ENCODE results near the gene RADIL.

RADIL gene

DNA sequence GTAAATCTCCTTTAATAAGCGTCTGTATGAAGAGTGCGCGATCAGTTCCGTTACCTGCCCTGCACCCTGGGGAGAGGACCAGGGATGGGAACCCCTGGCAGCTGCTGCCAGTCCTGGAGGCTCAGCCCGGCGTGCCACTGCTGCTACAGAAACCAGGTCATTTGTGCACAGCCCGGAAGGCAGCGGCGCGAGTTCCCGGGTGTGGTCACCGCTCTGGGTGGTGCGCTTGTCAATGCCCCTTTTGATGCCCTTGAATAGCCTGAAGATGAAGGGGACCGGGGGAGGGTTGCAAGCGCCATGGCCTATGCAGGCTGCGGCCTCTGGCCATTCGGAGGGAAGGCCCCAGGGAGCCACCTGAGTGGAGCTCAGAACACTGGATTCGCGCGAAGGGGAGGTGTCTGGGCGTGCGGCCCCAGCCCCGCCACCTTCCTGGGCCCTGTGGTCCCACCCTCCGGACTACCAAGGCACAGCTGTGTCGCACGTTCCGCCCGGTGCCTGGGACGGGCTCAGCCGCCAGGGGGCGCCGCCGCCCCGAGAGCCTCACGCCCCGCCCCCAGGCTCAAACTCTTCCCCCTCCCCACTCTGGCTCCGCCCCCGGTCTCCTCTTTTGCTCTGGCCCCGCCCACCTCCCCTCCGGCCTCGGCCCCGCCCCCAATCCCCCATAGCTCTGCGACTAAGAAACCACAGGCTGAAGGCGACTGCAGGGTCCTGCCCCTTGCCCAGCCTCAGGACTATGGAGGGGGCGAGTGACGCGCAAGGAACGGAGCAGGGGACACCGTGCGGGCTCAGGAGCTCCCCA lies 91.6 kb downstream of the RADIL start:
- Histone ChIP-seq H3K9ac (ENCODE audit: low read depth, low read length) (no peak overlapping the region), H3K27me3 (ENCODE audit: control insufficient read depth, insufficient read depth, low read length) (no peaks in the 10 kb centered on the region), H3K9me3 (replicated peaks; ENCODE audit: low read length) (no peaks in the 10 kb centered on the region), H3K4me2 (ENCODE audit: low read length) (no peak overlapping the region), H3K4me1 (ENCODE audit: control insufficient read depth, insufficient read depth, low read length) (no peaks in the 10 kb centered on the region), H3K36me3 (ENCODE audit: insufficient read depth, low read length) (peaks cover 57% of the 10 kb centered on the region), H3K4me3 (ENCODE audit: low read length) (no peak overlapping the region)

- no peak overlapping the region for H3K4me3 ChIP-seq (ENCODE audit: low read length)
- no peak overlapping the region for H3K9ac ChIP-seq (ENCODE audit: low read depth, low read length)
- peaks cover 64% of the 10 kb centered on the region for H3K36me3 ChIP-seq (ENCODE audit: insufficient read depth, low read length)
- no peaks in the 10 kb centered on the region for H3K27me3 ChIP-seq (ENCODE audit: control insufficient read depth, insufficient read depth, low read length)
- no peak overlapping the region for H3K4me2 ChIP-seq (ENCODE audit: low read length)
- no peaks in the 10 kb centered on the region for H3K9me3 ChIP-seq (replicated peaks; ENCODE audit: low read length)
- no peaks in the 10 kb centered on the region for H3K4me1 ChIP-seq (ENCODE audit: control insufficient read depth, insufficient read depth, low read length)
Measured at GRCh38 chr7:4791101-4791737, 92.3 kb downstream of the RADIL start.

DNA sequence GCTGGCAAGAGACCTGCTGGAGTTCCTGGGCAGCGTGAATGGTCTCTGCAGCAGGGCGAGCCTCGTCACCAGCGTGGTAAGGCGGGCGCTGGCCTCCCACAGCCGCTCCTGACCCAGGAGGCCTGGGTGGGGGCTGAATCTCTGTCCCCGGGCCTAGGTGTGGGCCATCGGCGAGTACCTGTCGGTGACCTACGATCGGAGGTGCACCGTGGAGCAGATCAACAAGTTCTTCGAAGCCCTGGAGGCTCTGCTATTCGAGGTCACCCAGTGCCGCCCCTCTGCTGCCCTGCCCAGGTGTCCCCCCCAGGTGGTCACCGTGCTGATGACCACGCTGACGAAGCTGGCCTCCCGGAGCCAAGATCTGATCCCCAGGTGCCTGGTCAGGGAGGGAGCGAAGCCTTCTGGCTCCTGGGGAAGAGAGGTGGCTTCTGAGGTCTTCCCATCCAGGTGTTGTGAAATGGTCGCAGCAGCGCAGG lies 93.0 kb downstream of the RADIL start:
- H3K36me3 ChIP-seq (ENCODE audit: insufficient read depth, low read length): peaks cover 71% of the 10 kb centered on the region

GRCh38 chr7:4790078-4790465 lies 93.4 kb downstream of the RADIL start:
- peaks cover 75% of the 10 kb centered on the region for H3K36me3 ChIP-seq (ENCODE audit: insufficient read depth, low read length)
- no peak overlapping the region for H3K4me2 ChIP-seq (ENCODE audit: low read length)

More for the DNA sequence above, 93.0 kb downstream of the RADIL start:
- no peak overlapping the region for H3K4me2 ChIP-seq (ENCODE audit: low read length)
- H3K9ac ChIP-seq (ENCODE audit: low read depth, low read length): no peak overlapping the region
- no peaks in the 10 kb centered on the region for H3K4me1 ChIP-seq (ENCODE audit: control insufficient read depth, insufficient read depth, low read length)
- no peak overlapping the region for H3K4me3 ChIP-seq (ENCODE audit: low read length)
- H3K27me3 ChIP-seq (ENCODE audit: control insufficient read depth, insufficient read depth, low read length): no peaks in the 10 kb centered on the region
- no peaks in the 10 kb centered on the region for H3K9me3 ChIP-seq (replicated peaks; ENCODE audit: low read length)

DNA sequence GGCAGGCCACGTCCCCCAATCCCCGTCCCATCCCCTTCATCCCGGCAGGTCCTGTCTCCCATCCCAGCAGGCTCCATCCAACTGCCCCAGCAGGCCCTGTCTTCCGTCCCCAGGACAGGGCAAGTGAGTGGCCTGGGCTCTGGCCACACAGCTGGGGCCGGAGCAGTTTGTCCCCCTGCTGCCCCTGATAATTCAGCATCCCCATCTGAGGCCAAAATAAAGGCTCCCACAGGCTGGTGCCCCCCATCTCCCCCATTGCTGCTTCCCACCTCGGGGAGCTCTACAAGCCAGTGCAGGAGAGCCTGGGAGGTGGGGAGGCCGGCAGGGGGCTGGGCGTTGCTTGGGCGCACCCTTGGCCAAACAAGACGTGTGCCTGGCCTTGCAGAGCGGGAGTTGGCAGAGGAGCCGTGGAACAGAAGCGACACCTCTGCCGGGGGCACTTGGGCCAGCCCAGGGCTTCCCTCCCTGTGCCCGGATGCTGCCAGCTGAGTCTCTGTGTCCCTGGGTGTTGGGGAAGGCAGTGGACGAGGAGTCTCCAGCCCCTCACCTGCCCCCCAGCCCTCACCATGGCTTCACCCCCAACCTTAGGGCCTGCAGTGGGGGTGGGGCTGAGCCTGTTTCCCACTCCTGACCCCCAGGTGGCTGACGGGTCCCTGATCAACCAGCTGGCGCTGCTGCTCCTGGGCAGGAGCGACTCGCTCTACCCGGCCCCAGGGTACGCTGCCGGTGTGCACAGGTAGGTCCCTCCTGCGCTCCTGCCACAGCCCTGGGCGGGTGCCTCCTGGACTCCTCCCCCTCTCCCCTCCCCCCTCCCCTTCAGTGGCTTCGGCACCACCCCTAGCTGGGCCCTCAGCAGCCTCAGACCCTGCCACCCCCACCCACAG lies 94.1 kb downstream of the RADIL start:
- peaks cover 75% of the 10 kb centered on the region for H3K36me3 ChIP-seq (ENCODE audit: insufficient read depth, low read length)
- H3K27me3 ChIP-seq (ENCODE audit: control insufficient read depth, insufficient read depth, low read length): no peaks in the 10 kb centered on the region
- no peaks in the 10 kb centered on the region for H3K9me3 ChIP-seq (replicated peaks; ENCODE audit: low read length)
- H3K4me2 ChIP-seq (ENCODE audit: low read length): no peak overlapping the region
- no peak overlapping the region for H3K4me3 ChIP-seq (ENCODE audit: low read length)
- no peak overlapping the region for H3K9ac ChIP-seq (ENCODE audit: low read depth, low read length)
- H3K4me1 ChIP-seq (ENCODE audit: control insufficient read depth, insufficient read depth, low read length): no peaks in the 10 kb centered on the region

More at GRCh38 chr7:4790078-4790465, 93.4 kb downstream of the RADIL start:
- no peak overlapping the region for H3K4me3 ChIP-seq (ENCODE audit: low read length)
- H3K4me1 ChIP-seq (ENCODE audit: control insufficient read depth, insufficient read depth, low read length): no peaks in the 10 kb centered on the region
- H3K27me3 ChIP-seq (ENCODE audit: control insufficient read depth, insufficient read depth, low read length): no peaks in the 10 kb centered on the region
- no peaks in the 10 kb centered on the region for H3K9me3 ChIP-seq (replicated peaks; ENCODE audit: low read length)
- H3K9ac ChIP-seq (ENCODE audit: low read depth, low read length): no peak overlapping the region

DNA sequence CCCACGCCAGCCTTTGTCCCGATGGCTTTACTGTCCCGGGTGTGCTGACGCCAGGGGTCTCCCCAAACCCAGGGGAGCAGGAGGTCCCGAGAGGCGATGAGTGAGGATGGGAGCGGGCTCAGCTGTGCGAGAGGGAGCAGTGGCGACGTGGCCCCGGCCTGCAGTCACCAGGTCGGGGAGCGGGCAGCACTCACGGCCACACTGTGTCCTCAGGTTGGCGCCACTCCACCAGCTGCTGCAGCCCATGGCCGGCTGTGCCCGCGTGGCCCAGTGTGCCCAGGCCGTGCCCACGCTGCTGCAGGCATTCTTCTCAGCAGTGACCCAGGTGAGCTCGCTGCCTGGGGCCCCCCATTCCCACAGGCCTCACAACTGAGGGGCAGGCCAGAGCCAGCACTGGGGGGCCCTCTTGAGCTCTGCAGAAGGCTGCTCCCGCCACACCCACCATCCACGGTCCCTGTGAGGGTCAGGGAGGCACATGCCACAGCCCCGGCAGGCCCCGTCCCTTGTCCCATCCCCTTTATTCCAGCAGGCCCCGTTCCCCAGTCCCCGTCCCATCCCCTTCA lies 94.8 kb downstream of the RADIL start:
- Histone ChIP-seq H3K9ac (ENCODE audit: low read depth, low read length) (no peak overlapping the region), H3K4me2 (ENCODE audit: low read length) (no peak overlapping the region), H3K4me3 (ENCODE audit: low read length) (no peak overlapping the region), H3K9me3 (replicated peaks; ENCODE audit: low read length) (no peaks in the 10 kb centered on the region), H3K4me1 (ENCODE audit: control insufficient read depth, insufficient read depth, low read length) (no peaks in the 10 kb centered on the region), H3K36me3 (ENCODE audit: insufficient read depth, low read length) (peaks cover 75% of the 10 kb centered on the region), H3K27me3 (ENCODE audit: control insufficient read depth, insufficient read depth, low read length) (no peaks in the 10 kb centered on the region)

DNA sequence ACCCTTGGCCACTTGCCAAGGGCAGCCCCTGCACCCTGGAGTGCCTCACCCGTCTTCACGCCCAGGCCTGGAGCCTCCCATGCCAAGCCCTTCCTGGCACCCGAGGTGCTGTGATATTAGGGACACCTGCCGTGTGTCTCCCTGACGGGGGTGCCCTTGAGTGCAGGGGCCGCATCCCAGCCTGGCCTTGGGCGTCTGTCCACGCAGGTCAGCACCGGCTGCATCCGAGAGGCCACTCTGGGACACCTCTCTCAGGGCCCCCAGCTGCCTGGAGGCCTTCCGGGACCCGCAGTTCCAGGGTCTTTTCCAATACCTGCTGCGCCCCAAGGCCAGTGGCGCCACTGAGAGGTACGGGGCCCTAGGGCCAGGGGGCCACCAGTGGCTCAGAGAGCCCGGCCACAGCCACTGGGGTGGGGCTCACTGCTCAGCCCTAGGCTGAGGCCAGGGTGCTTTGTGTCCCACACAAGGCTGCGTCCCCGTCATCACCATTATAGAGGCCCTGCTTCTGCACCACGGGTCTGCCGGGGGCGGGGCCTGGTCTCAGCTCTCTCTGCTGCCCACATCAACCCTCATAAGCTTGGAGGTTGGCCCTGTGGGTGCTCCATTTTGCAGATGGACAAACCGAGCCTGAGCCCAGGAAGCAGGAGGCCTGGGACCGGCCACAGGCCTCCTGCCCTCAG lies 95.4 kb downstream of the RADIL start:
- Histone ChIP-seq H3K4me1 (ENCODE audit: control insufficient read depth, insufficient read depth, low read length) (no peaks in the 10 kb centered on the region), H3K36me3 (ENCODE audit: insufficient read depth, low read length) (peaks cover 75% of the 10 kb centered on the region), H3K27me3 (ENCODE audit: control insufficient read depth, insufficient read depth, low read length) (no peaks in the 10 kb centered on the region), H3K9ac (ENCODE audit: low read depth, low read length) (no peak overlapping the region), H3K4me2 (ENCODE audit: low read length) (no peak overlapping the region), H3K9me3 (replicated peaks; ENCODE audit: low read length) (no peaks in the 10 kb centered on the region), H3K4me3 (ENCODE audit: low read length) (no peak overlapping the region)

GRCh38 chr7:4787541-4787940 lies 96.0 kb downstream of the RADIL start:
- H3K4me3 ChIP-seq (ENCODE audit: low read length): no peak overlapping the region
- no peak overlapping the region for H3K9ac ChIP-seq (ENCODE audit: low read depth, low read length)
- H3K4me2 ChIP-seq (ENCODE audit: low read length): no peak overlapping the region
- no peaks in the 10 kb centered on the region for H3K27me3 ChIP-seq (ENCODE audit: control insufficient read depth, insufficient read depth, low read length)
- peaks cover 75% of the 10 kb centered on the region for H3K36me3 ChIP-seq (ENCODE audit: insufficient read depth, low read length)
- no peaks in the 10 kb centered on the region for H3K4me1 ChIP-seq (ENCODE audit: control insufficient read depth, insufficient read depth, low read length)
- no peaks in the 10 kb centered on the region for H3K9me3 ChIP-seq (replicated peaks; ENCODE audit: low read length)

GRCh38 chr7:4786015-4786414 lies 97.5 kb downstream of the RADIL start:
- Histone ChIP-seq H3K27me3 (ENCODE audit: control insufficient read depth, insufficient read depth, low read length) (no peaks in the 10 kb centered on the region), H3K4me3 (ENCODE audit: low read length) (no peak overlapping the region), H3K4me1 (ENCODE audit: control insufficient read depth, insufficient read depth, low read length) (no peaks in the 10 kb centered on the region), H3K9me3 (replicated peaks; ENCODE audit: low read length) (no peaks in the 10 kb centered on the region), H3K4me2 (ENCODE audit: low read length) (no peak overlapping the region), H3K9ac (ENCODE audit: low read depth, low read length) (no peak overlapping the region), H3K36me3 (ENCODE audit: insufficient read depth, low read length) (peaks cover 77% of the 10 kb centered on the region)

DNA sequence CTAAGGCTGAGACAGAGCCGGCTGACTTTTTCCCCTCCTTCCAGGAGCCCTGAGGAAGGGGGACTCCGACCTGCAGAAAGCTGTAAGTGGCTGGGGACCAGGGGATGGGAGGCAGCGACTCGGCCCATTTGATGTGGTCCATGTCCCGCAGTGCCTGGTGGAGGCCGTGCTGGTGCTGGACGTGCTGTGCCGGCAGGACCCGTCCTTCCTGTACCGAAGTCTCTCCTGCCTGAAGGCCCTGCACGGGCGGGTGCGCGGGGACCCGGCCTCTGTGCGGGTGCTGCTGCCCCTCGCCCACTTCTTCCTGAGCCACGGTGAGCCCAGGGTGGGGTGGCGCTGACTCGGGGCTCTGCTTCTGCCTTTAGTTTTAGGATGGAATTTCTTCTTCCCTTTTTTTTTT lies 98.1 kb downstream of the RADIL start:
- Histone ChIP-seq H3K4me3 (ENCODE audit: low read length) (no peak overlapping the region), H3K27me3 (ENCODE audit: control insufficient read depth, insufficient read depth, low read length) (no peaks in the 10 kb centered on the region), H3K9ac (ENCODE audit: low read depth, low read length) (no peak overlapping the region), H3K4me1 (ENCODE audit: control insufficient read depth, insufficient read depth, low read length) (no peaks in the 10 kb centered on the region), H3K36me3 (ENCODE audit: insufficient read depth, low read length) (peaks cover 77% of the 10 kb centered on the region), H3K4me2 (ENCODE audit: low read length) (no peak overlapping the region), H3K9me3 (replicated peaks; ENCODE audit: low read length) (no peaks in the 10 kb centered on the region)
